ENCODE data around the gene SMC1B. TPM values are rescaled to one million over a fixed set of nuclear protein-coding genes. Genes with fewer than 3 reads are reported as not detected.

SMC1B gene
- total and polyA plus RNA-seq, 8 donors = 0.10 to 0.35 (median 0.16) TPM

DNA sequence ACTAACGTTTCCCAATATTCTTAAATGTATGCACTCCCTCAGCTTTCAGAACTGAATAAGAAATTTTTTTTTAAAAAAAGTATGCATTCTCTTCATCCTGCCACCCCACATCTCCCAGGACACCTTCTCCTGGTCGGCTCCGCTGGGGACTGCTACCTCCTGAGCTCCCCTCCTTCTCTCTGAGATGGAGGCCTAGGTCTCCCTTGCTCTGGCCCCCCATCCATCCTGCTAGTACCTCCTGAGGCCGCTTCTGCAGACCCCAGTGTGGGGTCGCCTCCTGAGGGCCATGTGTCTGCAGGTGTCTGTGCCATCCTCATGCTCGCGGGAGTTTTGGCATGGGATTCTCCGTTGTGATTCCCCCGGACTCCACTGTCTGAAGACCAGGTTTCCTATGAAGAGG is 75.9 kb downstream of the SMC1B start:
- intact Hi-C loops (cut with DNase I) = no loop called here
- H3K9me3 ChIP-seq = no peaks in the 10 kb centered on the region
- H3K4me3 ChIP-seq = no peak overlapping the region
- TF ChIP-seq, protein P1, sequence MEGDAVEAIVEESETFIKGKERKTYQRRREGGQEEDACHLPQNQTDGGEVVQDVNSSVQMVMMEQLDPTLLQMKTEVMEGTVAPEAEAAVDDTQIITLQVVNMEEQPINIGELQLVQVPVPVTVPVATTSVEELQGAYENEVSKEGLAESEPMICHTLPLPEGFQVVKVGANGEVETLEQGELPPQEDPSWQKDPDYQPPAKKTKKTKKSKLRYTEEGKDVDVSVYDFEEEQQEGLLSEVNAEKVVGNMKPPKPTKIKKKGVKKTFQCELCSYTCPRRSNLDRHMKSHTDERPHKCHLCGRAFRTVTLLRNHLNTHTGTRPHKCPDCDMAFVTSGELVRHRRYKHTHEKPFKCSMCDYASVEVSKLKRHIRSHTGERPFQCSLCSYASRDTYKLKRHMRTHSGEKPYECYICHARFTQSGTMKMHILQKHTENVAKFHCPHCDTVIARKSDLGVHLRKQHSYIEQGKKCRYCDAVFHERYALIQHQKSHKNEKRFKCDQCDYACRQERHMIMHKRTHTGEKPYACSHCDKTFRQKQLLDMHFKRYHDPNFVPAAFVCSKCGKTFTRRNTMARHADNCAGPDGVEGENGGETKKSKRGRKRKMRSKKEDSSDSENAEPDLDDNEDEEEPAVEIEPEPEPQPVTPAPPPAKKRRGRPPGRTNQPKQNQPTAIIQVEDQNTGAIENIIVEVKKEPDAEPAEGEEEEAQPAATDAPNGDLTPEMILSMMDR (IDR thresholded peaks at IDR 0.05) = no peak
- ATAC-seq (no peak), DNase-seq (no peak)
- no peaks in the 10 kb centered on the region for H3K27me3 ChIP-seq
- peaks cover 0 to 75% of the 10 kb centered on the region in 2 donors for H3K36me3 ChIP-seq
- no peaks in the 10 kb centered on the region for H3K4me1 ChIP-seq
- peak overlapping the region in 1 of 2 donors; percentile 45 for H3K27ac ChIP-seq

DNA sequence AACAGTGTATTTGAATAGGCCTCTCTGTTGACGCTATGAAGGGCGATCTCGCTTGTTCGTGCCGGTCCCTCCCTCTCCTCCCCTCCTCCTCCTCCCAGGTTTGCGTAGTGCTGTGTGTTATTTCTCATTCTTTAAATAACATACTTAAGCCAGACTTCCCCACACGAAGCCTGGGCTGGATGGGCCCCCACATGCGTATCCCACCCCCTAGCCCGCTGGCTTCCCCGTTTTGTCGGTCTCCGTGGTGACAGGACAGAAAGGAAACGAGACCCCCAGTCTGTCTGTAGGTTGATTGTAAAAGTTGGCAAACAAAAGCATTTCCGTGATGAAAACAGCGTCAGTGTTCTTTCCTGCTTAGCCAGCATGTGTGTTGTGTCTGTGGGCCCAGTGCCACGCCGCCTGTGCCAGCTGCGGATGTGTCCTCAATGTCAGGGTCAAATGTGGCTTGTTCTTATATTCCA is 76.4 kb downstream of the SMC1B start:
- peak; percentile 68 for ATAC-seq
- peak overlapping the region; percentile 34 to 45 for H3K27ac ChIP-seq

DNA sequence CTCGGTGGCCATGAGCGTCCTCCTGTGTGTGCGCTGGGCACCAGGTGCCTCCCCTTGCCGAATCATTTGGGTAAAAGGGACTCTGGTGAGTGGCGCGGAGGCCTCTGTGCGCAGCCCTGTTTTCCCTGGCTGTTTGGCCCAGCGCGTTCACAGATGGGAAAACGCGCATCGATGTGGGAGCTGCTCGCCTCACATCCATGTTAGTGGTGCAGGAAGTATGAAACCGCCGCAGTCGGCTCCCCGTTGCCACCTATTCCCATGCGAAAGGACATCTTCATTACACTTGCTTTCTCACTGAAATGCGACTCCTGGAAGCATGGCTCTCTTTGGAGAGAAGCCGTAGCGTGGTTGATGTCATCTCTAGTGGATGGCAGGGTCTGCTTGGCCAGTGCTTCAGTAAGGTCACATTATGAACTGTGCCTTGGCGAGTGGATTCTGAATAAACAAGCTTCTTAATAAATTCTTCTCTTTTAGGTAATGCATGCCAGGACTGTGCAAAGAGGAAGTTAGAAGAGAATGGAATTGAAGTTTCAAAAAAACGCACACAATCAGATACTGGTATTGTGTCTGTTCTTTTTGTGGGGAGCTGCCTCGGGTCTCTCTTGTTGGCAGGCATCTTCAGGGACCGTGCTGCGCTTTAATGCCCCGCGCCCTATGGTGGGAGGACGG is 77.4 kb downstream of the SMC1B start:
- H3K4me1 ChIP-seq = no peaks in the 10 kb centered on the region
- peak overlapping the region in 1 of 2 donors; percentile 45 for H3K27ac ChIP-seq
- ATAC-seq (no peak), DNase-seq (no peak)
- peaks cover 0 to 81% of the 10 kb centered on the region in 2 donors for H3K36me3 ChIP-seq
- H3K9me3 ChIP-seq = no peaks in the 10 kb centered on the region
- intact Hi-C loops (cut with DNase I) = no loop called here
- H3K27me3 ChIP-seq = no peaks in the 10 kb centered on the region
- H3K4me3 ChIP-seq = no peak overlapping the region
- TF ChIP-seq, protein P1 (IDR thresholded peaks at IDR 0.05) = no peak

More for the DNA sequence above, 76.4 kb downstream of the SMC1B start:
- peak in 3 of 4 donors; percentile 54 to 89 (median 80) for DNase-seq
- H3K4me3 ChIP-seq = no peak overlapping the region
- no peaks in the 10 kb centered on the region for H3K4me1 ChIP-seq
- TF ChIP-seq, protein P1 (IDR thresholded peaks at IDR 0.05) = no peak
- H3K27me3 ChIP-seq = no peaks in the 10 kb centered on the region
- H3K36me3 ChIP-seq = peaks cover 0 to 78% of the 10 kb centered on the region in 2 donors
- H3K9me3 ChIP-seq = no peaks in the 10 kb centered on the region
- intact Hi-C loops (cut with DNase I) = no loop called here

DNA sequence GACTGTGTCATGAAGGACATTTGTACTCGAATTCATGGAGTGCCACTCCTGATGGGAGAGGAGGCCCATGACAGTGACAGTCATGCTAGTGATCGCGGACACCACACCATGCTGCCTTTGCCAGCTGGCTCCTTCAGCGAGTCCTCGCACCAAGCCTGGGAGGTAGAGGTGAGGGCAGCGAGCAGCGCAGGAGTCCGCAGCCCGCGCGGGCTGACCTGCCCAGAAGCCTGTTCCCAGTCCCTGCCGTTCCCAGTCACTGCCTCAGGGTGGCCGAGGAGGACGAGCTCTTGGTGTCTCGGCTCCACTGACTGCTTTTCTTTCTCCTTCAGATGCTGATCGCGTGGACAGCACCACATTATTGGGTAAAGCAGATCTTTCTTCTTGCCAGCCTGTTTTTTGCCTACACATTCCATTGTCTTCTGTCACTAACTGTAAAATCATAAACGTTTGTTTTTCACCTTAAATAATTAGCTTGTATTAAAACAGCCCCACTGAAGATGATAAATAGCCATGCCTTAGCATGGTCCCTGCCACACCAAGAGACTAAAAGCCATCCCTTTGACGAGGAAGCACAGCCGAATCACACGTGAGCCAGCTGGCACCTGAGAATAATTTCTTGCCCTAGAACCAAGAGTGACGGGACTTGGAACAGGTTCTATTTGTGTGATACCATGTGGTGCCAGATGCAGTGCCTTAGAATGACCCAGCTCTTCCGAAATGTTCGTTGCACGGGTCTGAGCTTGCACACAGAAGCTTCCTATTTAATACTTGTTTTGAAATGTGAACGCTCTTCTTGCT is 78.2 kb downstream of the SMC1B start:
- no peak for DNase-seq
- peaks cover 0 to 81% of the 10 kb centered on the region in 2 donors for H3K36me3 ChIP-seq
- intact Hi-C loops (cut with DNase I) = no loop called here

More for the DNA sequence above, 78.2 kb downstream of the SMC1B start:
- Histone ChIP-seq H3K4me1 (no peaks in the 10 kb centered on the region), H3K9me3 (no peaks in the 10 kb centered on the region), H3K4me3 (no peak overlapping the region), H3K27ac (no peak overlapping the region), H3K27me3 (no peaks in the 10 kb centered on the region)
- no peak for ATAC-seq
- TF ChIP-seq, protein P1 (IDR thresholded peaks at IDR 0.05) = no peak
